GM12892 (cell line): ENCODE data around the gene SEPTIN6.

Source experiments
- POLR2A ChIP-seq: IDR thresholded peaks from 2 replicates; pipeline ENCODE4 v1.6.1; 2011; ENCODE audit warnings: low read depth, low read length, control low read depth
- POLR2AphosphoS5 ChIP-seq: IDR thresholded peaks from 2 replicates; pipeline ENCODE4 v1.6.1; 2011; ENCODE audit warnings: low read depth, low read length, control low read depth

DNA sequence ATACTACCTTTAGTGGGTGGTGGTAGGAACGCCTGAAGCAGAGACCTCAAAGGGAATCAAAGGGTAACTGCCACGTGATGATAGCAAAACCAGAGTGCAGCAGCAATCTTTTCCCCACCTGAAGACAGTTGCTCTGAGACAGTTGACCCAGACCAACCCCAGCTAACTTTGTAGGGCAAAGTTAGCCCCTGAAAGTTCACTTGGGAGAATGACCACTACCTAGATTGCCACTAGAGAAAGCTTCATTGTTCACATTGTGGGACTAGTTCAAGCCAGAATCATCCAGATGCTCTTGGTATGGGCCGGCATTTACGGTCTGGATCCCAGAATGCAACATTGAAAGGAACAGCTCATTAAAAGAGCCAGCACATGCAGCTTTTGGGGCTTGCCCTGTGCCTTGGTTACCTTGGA, 4.1 kb downstream of the SEPTIN6 start:
- TF ChIP-seq POLR2A (no peak), POLR2AphosphoS5 (no peak)
